ENCODE measurements around the gene FAM13A.

The FAM13A gene

DNA sequence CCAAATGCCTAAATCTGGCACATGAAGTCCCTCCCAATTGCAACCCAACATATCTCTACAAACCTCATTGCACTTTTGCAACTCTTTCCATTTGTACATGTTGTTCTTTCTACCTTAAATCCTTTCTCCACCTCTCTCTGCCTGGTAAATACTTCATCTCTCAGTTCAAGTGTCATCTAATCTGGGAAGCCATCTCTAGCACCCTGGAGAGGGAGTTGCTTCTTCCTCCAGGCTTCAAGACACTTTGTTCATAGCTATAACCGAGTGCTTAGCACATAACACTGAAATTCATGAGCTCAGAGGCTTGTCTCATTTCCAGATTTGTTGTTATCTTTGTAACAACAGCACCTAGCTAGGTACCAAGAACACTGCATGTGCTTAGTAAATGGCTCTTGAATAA is 244.6 kb downstream of the FAM13A start:
- no peak for DNase-seq (ENCODE audit: low spot score)

DNA sequence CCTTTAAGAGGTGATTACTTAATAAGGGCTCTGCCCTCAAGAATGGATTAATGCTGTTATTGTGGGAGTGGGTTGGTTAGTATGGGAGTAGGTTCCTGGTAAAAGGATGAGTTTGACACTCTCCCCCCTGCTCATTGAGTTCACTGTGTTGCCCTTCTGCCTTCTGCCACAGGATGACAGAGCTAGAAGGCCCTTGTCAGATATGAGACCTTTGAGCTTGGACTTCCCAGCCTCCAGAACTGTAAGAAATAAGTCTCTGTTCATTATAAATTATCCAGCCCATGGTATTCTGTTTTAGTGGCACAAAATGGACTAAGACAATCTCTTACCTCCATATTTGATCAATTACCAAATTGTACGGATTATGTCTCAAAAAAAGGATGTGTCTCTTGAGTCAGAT is 245.1 kb downstream of the FAM13A start:
- no peak for DNase-seq (ENCODE audit: low spot score)

DNA sequence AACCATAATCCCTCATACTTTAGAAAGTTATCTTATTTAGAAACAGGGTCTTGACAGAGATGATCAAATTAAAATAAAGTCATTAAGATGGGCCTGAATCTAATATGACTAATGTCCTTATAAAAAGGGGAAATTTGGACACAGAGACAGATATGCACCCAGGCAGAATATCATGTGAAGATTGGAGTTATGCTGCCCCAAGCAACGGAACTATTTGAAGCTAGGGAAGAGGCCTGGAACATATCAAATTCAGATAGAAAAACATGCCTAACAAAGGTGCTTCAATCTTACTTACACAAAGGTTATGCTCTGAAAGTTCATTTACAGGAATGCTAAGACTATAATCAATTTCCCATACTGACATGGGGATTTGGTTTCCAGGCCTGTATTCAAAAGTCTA is 246.7 kb downstream of the FAM13A start:
- DNase-seq (ENCODE audit: low spot score) = no peak

DNA sequence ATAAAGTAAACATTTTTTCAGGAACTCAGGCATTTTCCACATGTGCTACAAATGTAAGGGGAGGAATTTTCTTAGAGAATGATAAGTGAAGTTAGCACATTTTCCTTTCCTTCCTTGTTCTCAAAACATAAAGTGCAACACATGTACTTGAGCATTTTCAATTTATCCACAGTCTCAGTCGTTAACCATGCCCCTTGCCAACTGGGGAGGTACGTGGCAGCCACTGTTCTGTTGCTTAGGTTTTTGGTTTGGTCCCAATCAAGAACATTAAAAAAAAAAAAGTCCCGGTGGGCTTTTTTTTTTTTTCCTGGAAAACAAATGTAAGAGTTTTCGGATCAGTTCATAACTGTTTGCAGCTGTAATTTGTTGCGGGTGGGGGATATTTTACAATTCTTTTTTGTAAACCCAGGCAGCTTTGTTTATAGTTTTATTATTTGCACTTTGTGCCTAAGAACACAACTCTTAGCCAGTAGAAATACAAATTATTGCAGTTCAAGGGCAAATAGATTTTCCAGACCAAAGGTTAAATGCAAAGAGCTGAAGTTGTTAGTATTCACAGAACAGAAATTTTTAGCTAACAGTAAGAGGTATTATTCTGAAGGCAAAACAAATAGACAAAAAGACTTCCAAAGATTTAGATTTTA is 247.3 kb downstream of the FAM13A start:
- DNase-seq (ENCODE audit: low spot score) = no peak

DNA sequence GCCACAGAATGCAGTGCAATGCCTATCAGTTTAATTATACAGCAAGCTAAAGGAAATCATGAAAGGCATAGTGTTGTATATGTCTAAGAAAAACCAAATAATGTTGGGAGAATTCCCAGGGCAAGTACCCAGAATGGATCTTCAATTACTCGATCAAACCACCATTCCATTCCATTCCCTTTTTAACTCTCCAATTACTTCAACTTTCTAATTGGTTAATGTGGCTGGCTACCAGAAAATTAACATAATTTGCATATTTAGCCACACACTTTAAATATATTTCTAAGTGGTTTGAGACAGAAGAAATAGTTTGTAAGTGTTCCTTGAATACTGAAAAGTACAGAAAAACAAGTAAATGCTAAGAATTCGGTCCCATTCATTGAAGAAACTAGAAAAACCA is 247.9 kb downstream of the FAM13A start:
- DNase-seq (ENCODE audit: low spot score) = no peak

DNA sequence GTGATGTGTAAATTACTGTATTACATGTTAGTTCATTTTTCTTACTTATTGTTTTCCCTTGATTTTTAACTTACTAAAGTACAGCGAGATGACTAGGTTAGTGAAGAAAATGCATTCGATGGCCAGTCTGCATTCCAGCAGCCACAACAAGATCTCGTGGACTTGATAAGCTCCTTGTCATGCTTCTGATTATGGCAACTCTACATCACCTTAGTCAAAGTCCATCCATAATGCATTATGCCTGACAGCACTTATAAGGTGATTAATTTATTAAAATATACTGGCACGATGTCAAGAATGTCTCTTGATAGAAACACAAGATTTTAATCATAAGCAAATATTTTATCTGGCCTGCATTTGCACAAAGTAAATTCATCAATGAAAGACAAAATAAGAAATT is 249.5 kb downstream of the FAM13A start:
- no peak for DNase-seq (ENCODE audit: low spot score)

DNA sequence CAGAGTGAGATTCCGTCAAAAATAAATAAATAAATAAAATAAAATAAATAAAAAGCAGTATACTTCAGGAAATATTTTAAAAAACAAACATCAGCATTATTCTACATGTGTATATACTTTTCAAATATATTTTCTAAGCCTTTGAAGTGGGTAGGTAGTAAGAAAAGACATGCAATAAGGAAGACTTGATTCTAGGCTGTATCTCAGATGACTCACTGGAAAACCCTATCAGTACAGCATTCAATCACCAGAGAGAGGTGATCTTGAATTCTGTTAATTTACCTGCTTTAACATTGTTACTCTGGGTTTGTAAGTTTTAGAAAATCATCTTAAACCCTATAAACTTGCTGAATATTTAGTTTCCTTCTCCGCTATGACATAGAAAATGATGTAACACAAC is 252.8 kb downstream of the FAM13A start:
- DNase-seq (ENCODE audit: low spot score) = no peak

DNA sequence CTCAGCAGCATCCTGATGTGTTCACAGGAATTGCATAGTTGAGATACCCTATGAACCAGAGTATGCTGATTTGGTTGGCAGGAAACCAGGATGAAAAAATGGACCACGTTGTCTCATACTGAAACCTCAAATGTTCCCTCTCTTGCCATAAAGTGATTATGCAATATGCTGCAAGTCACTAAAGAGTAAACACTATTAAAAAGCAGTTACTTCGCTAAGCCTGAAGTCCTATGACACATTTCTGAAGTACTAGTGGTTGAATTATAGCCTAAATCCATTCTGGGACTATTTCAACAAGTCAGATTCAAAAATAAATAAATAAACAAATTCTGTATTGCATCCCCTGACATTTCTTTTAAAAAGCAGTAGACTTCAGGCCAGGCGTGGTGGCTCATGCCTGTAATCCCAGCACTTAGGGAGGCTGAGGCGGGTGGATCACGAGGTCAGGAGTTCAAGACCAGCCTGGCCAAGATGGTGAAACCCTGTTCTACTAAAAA is 253.3 kb downstream of the FAM13A start:
- peak; percentile 74 for DNase-seq (ENCODE audit: low spot score)

DNA sequence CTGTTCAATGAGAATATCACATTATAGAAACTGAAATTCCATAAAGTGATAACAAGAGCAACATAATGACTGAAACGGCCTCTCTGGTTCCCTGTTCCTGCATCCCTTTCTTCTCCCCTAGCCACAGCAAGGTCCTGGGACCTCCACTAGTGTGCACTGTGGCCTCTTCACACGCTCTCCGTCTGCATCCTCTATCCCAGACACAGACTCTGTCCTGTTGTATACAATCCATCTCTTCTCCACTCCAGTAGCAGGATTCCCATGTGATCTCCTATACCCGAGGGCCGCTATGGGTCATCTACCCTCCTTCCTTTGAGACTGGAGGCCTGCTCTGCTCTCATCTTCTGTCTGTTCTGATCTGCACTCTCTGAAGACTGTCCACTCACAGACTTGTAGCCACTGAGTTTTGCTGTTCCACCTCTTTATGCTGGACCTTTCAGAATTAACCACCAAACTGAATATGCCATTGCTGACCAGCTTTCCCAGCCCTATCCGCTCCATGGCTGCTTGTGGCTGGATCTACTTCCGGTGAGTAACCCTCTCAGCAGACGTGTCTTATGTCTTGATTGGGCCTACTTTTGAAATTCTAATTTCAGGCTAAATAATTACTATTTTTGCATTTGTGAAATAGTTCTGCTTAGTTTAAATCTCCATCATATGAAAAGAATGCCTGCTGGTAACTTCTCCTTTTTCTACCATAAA is 254.2 kb downstream of the FAM13A start:
- DNase-seq (ENCODE audit: low spot score) = no peak

DNA sequence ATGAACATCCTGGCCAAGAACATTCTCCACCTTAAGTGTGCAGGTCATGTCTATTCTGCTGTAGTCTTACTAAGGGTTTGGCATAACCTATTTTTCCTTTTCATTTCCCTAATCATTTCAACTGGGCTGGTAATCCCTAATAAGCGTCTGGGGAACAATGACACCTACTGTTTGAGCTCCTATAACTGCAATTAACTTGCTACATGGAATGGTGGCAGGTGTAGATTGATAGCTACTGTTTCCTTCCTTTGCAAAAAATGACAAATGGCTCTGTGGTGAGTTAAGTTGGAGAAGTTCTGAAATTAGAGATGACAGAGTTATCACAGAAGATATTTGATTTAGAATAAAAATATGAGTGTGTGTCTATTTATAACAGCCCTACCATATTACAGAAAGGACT is 254.8 kb downstream of the FAM13A start:
- DNase-seq (ENCODE audit: low spot score) = no peak

DNA sequence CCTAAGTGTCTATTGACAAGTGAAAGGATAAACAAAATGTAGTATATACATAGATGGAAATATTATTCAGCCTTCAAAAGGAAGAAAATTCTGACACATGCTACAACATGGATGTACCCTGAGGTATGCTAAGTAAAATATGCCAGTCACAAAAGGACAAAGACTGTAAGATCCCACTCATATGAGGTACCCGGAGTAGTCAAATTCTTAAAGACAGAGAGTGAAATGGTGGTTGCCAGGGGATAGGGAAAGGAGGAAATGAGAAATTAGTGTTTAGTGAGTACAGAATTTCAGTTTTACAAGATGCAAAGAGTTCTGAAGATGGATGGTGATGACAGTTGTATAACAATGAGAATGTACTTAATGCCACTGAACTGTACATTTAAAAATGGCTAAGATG is 257.1 kb downstream of the FAM13A start:
- DNase-seq (ENCODE audit: low spot score) = no peak

DNA sequence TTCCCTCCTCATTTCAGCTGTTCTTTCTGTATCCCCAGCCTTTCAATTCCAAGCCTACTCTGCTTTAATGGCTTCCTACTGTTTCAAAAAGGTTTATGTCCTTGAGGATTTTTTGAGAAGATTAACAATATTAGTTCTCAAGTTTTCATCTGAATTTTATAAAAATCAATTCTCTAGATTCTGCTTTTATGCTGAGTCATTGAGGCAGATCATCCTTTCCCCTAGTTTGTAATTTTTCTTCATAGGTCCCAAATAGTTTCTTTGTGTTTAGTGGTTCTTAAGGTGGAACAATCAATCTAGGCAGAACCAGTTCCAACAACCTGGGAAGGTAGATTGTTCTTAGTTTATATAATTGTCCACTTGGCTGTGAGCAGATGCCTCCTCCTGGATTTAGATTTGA is 259.3 kb downstream of the FAM13A start:
- DNase-seq (ENCODE audit: low spot score) = no peak

DNA sequence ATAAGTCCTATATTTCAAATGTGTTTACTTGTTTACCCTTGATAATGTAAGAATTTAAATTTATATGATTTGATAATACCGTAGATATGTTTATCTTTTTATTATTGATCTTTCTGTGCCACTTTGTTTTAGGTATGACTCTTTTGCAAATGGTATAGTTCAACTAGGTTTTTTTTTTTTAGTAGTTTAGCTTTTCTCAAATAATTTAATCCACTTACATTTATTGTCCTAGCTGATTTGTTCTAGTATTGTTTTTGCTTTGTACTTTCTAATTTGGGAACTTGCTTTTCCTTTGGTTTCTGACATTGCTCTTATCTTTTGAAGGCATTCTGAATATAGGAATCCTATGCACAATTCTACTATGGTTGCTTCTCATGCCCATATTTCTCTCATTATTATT is 260.4 kb downstream of the FAM13A start:
- DNase-seq (ENCODE audit: low spot score) = no peak

DNA sequence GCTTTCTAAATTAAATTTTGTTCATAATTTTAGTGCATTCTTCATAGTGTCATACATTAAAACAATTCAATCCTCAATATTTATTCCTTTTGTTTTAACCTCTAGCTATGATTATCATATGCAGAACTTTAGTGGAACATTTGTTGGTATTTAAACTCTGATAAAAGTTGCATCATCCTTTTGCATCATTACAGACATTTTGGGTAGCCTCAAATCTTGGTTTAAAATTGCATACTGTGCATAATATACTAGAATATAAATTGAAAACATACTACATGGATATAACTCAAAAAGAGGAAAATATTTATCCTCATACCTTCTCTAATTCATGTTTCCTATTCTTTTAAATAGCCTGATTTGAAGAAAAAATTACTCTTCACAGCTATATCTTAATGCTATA is 262.0 kb downstream of the FAM13A start:
- no peak for DNase-seq (ENCODE audit: low spot score)

DNA sequence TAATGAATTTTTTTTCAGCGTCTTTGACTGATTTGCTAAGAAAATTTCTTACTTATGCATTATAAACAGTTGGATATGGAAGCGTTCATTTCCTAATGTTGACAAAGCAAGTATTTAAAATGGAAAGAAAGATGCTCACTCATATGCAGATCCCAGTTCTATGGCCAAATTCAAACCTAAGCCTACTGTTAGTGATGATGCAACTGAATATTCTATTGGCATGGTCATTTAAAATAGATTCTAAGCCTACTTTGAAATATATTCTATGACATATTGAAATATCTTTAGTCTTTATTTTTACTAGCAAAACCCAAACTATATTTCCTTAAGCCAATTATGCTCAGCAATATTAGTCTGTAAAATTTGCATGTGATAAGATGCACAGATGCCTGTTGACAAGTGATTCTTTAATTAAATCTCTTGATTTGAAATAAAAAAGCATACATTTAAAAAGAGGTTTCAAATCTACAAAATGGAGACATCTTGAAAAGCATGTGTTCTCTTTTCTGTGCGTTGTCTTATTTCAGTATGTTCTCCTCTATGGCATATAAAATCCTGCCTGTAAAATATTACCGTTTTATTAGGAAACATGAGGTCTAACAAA is 262.8 kb downstream of the FAM13A start:
- DNase-seq (ENCODE audit: low spot score) = no peak

DNA sequence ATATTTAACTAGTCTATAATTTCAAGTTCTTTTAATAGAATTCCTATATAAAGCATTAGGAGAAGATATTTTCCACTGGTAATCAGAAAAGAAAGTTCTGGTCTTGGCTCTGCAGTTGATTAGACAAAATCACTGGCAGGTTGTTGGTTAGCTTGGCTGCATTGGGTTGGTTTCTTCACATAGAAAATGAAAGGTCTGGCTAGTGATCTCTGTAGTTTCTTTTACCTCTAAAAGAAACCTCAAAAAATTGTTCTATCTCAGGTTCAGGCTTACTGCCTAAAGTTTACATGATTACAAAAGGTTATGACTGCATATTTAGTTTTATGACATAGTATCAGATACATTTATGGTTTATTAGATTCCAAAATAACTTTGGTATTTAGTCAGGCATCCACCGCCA is 263.5 kb downstream of the FAM13A start:
- no peak for DNase-seq (ENCODE audit: low spot score)

DNA sequence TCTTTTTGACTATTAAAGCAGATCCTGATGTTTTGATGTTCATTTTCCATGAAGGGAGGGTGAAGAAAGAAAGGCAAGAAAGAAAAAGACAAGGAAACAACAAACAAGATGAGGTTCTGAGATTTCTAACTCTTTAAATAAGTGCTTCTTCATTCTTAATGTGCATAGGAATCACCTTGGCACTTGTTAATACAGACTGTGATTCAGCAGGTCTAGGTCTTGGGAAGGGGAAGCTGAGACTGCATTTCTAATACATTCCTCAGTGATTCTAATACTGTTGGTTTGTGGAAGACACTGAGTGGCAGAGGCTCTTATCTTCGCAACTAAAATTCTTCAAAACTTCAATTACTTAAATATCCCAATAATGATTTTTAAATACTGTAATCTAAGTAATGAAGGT is 264.2 kb downstream of the FAM13A start:
- DNase-seq (ENCODE audit: low spot score) = no peak

DNA sequence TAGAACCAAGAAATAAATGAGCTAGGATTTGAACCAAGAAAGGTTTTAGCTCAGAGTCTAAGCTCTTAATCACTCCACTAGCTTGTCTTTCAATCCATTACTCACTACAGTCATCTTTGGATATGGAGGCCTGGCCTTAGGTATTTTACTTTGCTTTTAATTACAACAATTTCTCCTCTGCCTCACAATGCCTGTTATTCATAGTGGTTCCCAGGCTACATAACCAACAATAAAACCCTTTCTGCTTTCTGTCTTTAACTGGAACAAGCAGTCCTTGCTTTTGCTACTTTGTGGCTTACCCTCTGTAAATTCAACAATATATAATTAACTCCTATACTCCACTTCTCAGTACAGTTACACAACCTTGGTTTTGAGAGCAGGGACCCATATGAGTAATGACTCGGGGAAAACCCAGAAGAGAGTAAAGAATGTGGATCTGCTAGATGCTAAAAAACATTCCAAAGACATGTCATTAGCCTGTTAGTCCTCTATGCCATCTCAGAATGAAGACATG is 264.7 kb downstream of the FAM13A start:
- DNase-seq (ENCODE audit: low spot score) = no peak

DNA sequence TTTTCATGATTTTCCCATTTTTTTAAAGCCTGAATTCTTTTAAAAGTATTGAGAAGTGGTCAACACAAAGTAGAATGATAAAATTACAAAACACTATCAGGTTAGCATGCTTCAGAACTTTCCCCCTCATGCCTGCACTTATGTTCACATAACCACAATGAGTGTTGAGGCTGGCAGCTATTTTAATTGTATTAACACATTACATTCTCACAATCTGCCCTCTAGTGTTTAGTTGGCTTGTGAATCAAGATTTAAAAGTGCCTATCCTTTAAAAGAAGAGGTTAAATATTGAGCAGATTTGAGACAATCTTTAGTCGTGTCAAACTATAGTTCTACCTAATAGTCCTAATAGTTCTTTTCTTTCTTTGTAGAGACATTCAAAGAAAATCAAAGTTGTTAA is 265.7 kb downstream of the FAM13A start:
- DNase-seq (ENCODE audit: low spot score) = no peak

DNA sequence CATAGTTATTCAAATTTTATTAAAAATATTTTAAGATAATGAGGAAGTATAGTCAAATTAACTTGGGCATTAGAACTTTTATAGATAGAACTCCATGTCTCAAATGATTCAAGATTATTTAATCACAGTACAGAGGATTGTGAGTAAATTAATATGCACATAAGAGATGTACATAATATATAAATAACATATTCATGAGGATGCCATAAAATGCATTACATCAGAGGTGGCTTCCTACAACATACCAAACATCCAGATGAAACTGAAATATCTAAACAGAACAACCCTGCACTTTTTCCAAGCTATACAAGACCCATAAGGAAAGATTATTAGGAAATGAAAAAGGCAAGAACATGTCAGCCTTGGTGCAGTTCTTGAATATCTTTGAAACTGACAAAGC is 268.1 kb downstream of the FAM13A start:
- no peak for DNase-seq (ENCODE audit: low spot score)

DNA sequence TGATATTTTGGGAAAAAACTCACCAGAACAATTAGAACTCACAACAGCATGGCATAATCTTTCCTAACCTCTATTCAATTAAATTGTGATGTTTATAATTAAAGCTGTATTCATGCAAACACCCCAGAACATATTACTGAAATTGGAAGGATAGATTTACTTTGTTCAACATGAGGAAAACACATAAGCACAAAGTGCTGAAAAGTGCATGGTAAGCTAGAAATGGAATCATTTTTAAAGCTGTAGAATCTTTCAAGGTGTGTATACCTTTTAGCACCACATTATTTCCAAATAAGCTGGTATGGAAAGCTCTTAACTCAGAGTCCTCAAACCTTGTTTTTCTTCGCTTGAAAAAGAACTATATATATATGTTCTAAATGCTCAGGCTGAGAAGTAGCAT is 268.6 kb downstream of the FAM13A start:
- DNase-seq (ENCODE audit: low spot score) = no peak

DNA sequence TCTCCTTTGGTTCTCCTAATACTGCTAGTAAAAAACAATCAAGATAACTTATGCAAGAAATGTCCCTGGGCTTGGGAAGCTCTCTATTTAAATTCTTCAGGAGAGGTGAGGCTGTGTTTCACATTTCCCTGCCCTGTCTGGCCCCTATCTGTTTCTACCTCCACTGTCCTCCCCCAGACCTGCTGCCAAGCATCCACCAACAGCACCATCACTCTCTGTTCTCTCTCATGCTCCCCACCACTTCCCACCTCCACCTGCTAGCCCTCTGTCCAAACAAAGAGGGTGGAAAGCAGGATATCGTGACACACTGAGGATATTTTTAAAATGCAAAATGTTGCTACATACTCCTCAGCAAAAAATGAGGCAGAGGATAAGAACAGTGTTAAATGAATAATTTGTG is 271.0 kb downstream of the FAM13A start:
- DNase-seq (ENCODE audit: low spot score) = no peak

DNA sequence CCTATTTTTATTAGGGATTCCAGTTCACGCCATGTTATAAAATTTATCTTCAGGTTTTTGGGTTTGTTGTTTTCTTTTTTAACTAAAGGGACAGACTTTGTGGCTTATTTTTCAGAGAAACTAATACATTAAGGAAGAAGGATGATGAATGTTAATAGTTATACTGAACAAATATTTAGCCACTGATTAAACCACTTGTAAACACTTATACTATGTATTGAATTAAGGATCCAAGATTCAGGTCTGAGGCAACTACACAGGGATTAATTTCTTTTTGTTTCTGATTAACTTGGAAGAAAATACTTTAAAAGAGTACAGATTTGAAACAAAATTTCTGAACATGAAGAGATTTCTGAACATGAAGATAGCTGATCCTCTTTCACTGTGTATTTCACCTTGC is 276.6 kb downstream of the FAM13A start:
- DNase-seq (ENCODE audit: low spot score) = no peak

Measured in LoVo (cell line).